Rectal smooth muscle tissue (tissue), 1 donor: ENCODE data around the gene ANKRD33.

Experiments
- H3K27ac ChIP-seq: one replicate; pipeline ENCODE4 v1.7.0; 2013; ENCODE audit warnings: low read depth, low read length, inconsistent platforms
- H3K27me3 ChIP-seq: one replicate; pipeline ENCODE4 v1.7.0; 2013; ENCODE audit warnings: low read length; ENCODE audit not compliant: control insufficient read depth, insufficient read depth
- H3K36me3 ChIP-seq: one replicate; pipeline ENCODE4 v1.7.0; 2013; ENCODE audit warnings: low read length; ENCODE audit not compliant: control insufficient read depth, insufficient read depth
- H3K4me1 ChIP-seq: one replicate; pipeline ENCODE4 v1.7.0; 2013; ENCODE audit warnings: low read length; ENCODE audit not compliant: control insufficient read depth, insufficient read depth
- H3K4me3 ChIP-seq: one replicate; pipeline ENCODE4 v1.7.0; 2013; ENCODE audit warnings: low read length
- H3K9ac ChIP-seq: one replicate; pipeline ENCODE4 v1.7.0; 2013; ENCODE audit warnings: low read length

Gene ANKRD33

GRCh38 chr12:51889216-51890132 lies 1.6 kb downstream of the ANKRD33 start:
- Histone ChIP-seq H3K27me3 (no peaks in the 10 kb centered on the region), H3K4me1 (no peaks in the 10 kb centered on the region), H3K27ac (no peak overlapping the region), H3K4me3 (no peak overlapping the region), H3K9ac (no peak overlapping the region), H3K36me3 (no peaks in the 10 kb centered on the region)

GRCh38 chr12:51890133-51890464 lies 2.2 kb downstream of the ANKRD33 start:
- Histone ChIP-seq H3K27ac (no peak overlapping the region), H3K36me3 (no peaks in the 10 kb centered on the region), H3K4me3 (no peak overlapping the region), H3K4me1 (no peaks in the 10 kb centered on the region), H3K9ac (no peak overlapping the region), H3K27me3 (no peaks in the 10 kb centered on the region)

- Histone ChIP-seq H3K4me3 (no peak overlapping the region), H3K27ac (no peak overlapping the region), H3K27me3 (no peaks in the 10 kb centered on the region), H3K36me3 (no peaks in the 10 kb centered on the region), H3K9ac (no peak overlapping the region), H3K4me1 (no peaks in the 10 kb centered on the region)
Observed at GRCh38 chr12:51890511-51891171, 2.7 kb downstream of the ANKRD33 start.

- no peak overlapping the region for H3K9ac ChIP-seq
- H3K27me3 ChIP-seq = no peaks in the 10 kb centered on the region
- H3K36me3 ChIP-seq = no peaks in the 10 kb centered on the region
- no peaks in the 10 kb centered on the region for H3K4me1 ChIP-seq
- H3K27ac ChIP-seq = no peak overlapping the region
- H3K4me3 ChIP-seq = no peak overlapping the region
Observed at GRCh38 chr12:51891843-51892242, 3.9 kb downstream of the ANKRD33 start.

GRCh38 chr12:51893786-51894185 lies 5.9 kb downstream of the ANKRD33 start:
- H3K4me3 ChIP-seq = no peak overlapping the region
- H3K27ac ChIP-seq = no peak overlapping the region
- H3K27me3 ChIP-seq = no peaks in the 10 kb centered on the region
- H3K9ac ChIP-seq = no peak overlapping the region
- H3K36me3 ChIP-seq = no peaks in the 10 kb centered on the region
- H3K4me1 ChIP-seq = no peaks in the 10 kb centered on the region

- no peak overlapping the region for H3K4me3 ChIP-seq
- H3K27me3 ChIP-seq = no peaks in the 10 kb centered on the region
- no peak overlapping the region for H3K27ac ChIP-seq
- H3K9ac ChIP-seq = no peak overlapping the region
- no peaks in the 10 kb centered on the region for H3K4me1 ChIP-seq
- no peaks in the 10 kb centered on the region for H3K36me3 ChIP-seq
Observed at GRCh38 chr12:51895378-51896135, 7.7 kb downstream of the ANKRD33 start.

- no peaks in the 10 kb centered on the region for H3K36me3 ChIP-seq
- no peaks in the 10 kb centered on the region for H3K27me3 ChIP-seq
- no peak overlapping the region for H3K27ac ChIP-seq
- no peak overlapping the region for H3K4me3 ChIP-seq
- H3K4me1 ChIP-seq = no peaks in the 10 kb centered on the region
- H3K9ac ChIP-seq = no peak overlapping the region
Observed at GRCh38 chr12:51896236-51896635, 8.3 kb downstream of the ANKRD33 start.

GRCh38 chr12:51897181-51897580 lies 9.3 kb downstream of the ANKRD33 start:
- Histone ChIP-seq H3K4me3 (no peak overlapping the region), H3K36me3 (no peaks in the 10 kb centered on the region), H3K9ac (no peak overlapping the region), H3K27ac (no peak overlapping the region), H3K27me3 (no peaks in the 10 kb centered on the region), H3K4me1 (no peaks in the 10 kb centered on the region)

- Histone ChIP-seq H3K9ac (no peak overlapping the region), H3K27me3 (no peaks in the 10 kb centered on the region), H3K4me3 (no peak overlapping the region), H3K4me1 (no peaks in the 10 kb centered on the region), H3K36me3 (no peaks in the 10 kb centered on the region), H3K27ac (no peak overlapping the region)
Observed at GRCh38 chr12:51898506-51898905, 10.6 kb downstream of the ANKRD33 start.

GRCh38 chr12:51898937-51899336 lies 11.0 kb downstream of the ANKRD33 start:
- Histone ChIP-seq H3K9ac (no peak overlapping the region), H3K4me1 (no peaks in the 10 kb centered on the region), H3K27ac (no peak overlapping the region), H3K36me3 (no peaks in the 10 kb centered on the region), H3K4me3 (no peak overlapping the region), H3K27me3 (no peaks in the 10 kb centered on the region)

- Histone ChIP-seq H3K36me3 (no peaks in the 10 kb centered on the region), H3K9ac (no peak overlapping the region), H3K27ac (no peak overlapping the region), H3K4me3 (no peak overlapping the region), H3K27me3 (no peaks in the 10 kb centered on the region), H3K4me1 (no peaks in the 10 kb centered on the region)
Observed at GRCh38 chr12:51900323-51900889, 12.5 kb downstream of the ANKRD33 start.

GRCh38 chr12:51901121-51901817 lies 13.4 kb downstream of the ANKRD33 start:
- H3K4me3 ChIP-seq = no peak overlapping the region
- H3K27ac ChIP-seq = no peak overlapping the region
- H3K9ac ChIP-seq = no peak overlapping the region
- H3K4me1 ChIP-seq = peaks cover 3% of the 10 kb centered on the region
- no peaks in the 10 kb centered on the region for H3K27me3 ChIP-seq
- H3K36me3 ChIP-seq = no peaks in the 10 kb centered on the region
